Activated naive CD8-positive, alpha-beta T cell (primary cell): Measurements from ENCODE around the gene UPK1A.

Experiments used
- H3K27ac Mint-ChIP-seq: one replicate; pipeline ENCODE4 v1.8.0; 2021; ENCODE audit warnings: mixed read lengths
- H3K27me3 Mint-ChIP-seq: one replicate; pipeline ENCODE4 v1.8.0; 2021; ENCODE audit warnings: mixed read lengths
- H3K36me3 Mint-ChIP-seq: one replicate; pipeline ENCODE4 v1.8.0; 2021; ENCODE audit warnings: mixed read lengths
- H3K4me1 Mint-ChIP-seq: one replicate; pipeline ENCODE4 v1.8.0; 2021; ENCODE audit warnings: low read depth, mixed read lengths
- H3K4me3 Mint-ChIP-seq: one replicate; pipeline ENCODE4 v1.8.0; 2021; ENCODE audit warnings: mild to moderate bottlenecking, mixed read lengths
- H3K9me3 Mint-ChIP-seq: one replicate; pipeline ENCODE4 v1.8.0; 2021; ENCODE audit warnings: low read depth, mixed read lengths

UPK1A gene

GRCh38 chr19:35693835-35694599, 27.7 kb downstream of the UPK1A start:
- Mint-ChIP-seq H3K36me3 (no peaks in the 10 kb centered on the region), H3K27ac (no peak overlapping the region), H3K27me3 (no peaks in the 10 kb centered on the region), H3K4me1 (peaks cover 2% of the 10 kb centered on the region), H3K4me3 (no peak overlapping the region), H3K9me3 (no peaks in the 10 kb centered on the region)

- Mint-ChIP-seq H3K27me3 (no peaks in the 10 kb centered on the region), H3K27ac (no peak overlapping the region), H3K4me1 (peaks cover 2% of the 10 kb centered on the region), H3K9me3 (no peaks in the 10 kb centered on the region), H3K4me3 (no peak overlapping the region), H3K36me3 (no peaks in the 10 kb centered on the region)
Measured at GRCh38 chr19:35695895-35696422, 29.6 kb downstream of the UPK1A start.

DNA sequence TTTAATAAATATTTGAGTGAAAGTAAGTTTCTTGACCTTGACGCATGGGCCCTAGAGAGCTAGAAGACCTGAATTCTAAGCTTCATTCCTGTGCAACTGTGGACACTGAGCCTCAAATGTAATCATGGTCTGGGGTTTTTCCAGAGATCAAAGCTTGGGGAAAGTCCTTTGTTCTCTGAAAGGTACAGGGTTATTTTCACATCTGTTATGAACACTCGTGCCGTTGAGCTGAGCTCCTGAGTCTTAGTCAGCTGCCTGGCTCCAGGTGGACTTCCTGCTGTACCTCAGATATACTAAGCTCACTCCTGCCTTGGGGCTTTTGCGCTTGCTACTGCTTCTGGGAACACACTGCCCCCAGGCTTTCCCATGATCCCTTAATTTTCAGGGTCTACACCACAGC, 30.5 kb downstream of the UPK1A start:
- Mint-ChIP-seq H3K36me3 (no peaks in the 10 kb centered on the region), H3K9me3 (no peaks in the 10 kb centered on the region), H3K4me3 (no peak overlapping the region), H3K27ac (no peak overlapping the region), H3K27me3 (no peaks in the 10 kb centered on the region), H3K4me1 (peaks cover 2% of the 10 kb centered on the region)

DNA sequence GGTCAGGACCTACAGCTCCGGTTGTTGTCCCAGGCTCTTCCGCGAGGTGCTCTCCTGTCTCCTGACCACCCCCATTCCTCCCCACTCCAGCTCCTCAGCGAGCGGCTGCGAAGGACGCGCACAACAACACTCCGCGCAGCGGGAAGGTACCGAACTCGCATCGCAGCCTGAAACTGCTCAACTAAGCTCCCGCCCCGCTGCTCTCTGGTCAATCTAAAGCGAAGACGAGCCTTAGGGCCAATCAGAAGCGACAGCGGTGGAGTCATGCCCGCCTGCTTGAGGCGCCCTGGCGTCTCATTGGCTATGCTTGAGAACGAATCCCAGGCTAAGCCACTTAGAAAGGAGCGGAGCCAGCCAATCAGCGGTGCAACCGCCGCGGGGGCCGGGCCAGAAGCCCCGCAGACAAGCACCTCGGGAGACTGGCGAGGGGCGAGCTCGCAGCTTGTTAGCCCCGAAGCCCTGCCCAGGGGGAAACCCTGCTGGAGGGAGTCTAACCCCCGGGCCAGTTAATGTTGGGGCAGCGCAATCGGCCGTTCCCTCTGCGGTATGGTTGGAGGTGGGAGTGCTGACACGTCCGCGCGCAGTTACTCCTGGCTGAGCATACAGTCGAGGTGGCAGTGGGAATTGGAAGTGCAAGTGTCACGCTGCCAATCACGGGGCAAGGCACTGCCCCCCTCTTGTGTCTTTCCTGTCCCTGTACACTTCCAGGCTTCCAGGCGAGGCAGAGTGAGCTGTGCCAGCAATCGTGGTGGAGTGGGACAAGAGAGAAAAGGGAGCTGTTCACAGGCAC, 36.1 kb downstream of the UPK1A start:
- Mint-ChIP-seq H3K9me3 (no peaks in the 10 kb centered on the region), H3K4me1 (peaks cover 5% of the 10 kb centered on the region), H3K27me3 (no peaks in the 10 kb centered on the region), H3K4me3 (peak overlapping the region; percentile 92), H3K27ac (peak overlapping the region; percentile 97), H3K36me3 (no peaks in the 10 kb centered on the region)

DNA sequence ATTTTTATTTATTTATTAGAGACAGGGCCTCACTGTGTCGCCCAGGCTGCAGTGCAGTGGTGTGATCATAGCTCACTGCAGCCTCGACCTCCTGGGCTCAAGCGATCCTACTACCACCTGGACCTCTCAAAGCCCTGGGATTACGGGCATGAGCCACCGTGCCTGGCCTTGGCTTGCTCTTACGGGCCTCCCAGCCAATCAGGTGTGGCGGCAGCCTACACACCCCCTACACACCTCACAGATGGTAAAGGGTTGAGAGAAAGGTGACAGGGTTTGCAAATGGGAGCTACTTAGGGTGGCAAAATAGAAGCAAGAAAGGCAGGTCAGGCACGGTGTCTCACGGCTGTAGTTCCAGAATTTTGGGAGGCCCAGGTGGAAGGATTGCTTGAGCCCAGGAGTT, 37.0 kb downstream of the UPK1A start:
- Mint-ChIP-seq H3K36me3 (no peaks in the 10 kb centered on the region), H3K27me3 (no peaks in the 10 kb centered on the region), H3K9me3 (no peaks in the 10 kb centered on the region), H3K4me1 (peaks cover 5% of the 10 kb centered on the region), H3K27ac (no peak overlapping the region), H3K4me3 (no peak overlapping the region)

DNA sequence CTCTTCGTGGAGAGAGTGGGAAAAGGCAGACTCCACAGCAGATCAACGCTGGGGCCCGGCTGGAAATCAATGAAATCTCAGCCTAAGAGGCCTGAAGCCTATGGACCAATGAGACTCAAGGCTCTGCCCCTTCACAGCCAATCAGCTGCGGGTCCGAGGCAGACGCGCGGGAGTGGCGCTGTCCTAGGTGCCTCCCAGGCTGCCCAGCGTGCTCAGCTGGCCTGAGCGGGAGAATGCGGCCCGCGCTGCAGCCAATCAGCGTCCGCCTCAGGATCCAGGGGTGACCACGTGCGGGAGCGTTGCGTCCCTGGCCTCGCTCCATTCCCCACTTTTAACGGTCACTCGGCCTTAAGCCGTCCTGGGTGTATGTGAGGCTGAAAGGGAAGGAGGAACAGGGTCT, 37.9 kb downstream of the UPK1A start, which contains the start of gene ZBTB32:
TSS of gene ZBTB32 (plus strand) at position 341 of the 400 bp plus-strand sequence. CDS start 10,069 bp downstream, outside the sequence.
- H3K27me3 Mint-ChIP-seq, result no peaks in the 10 kb centered on the region

DNA sequence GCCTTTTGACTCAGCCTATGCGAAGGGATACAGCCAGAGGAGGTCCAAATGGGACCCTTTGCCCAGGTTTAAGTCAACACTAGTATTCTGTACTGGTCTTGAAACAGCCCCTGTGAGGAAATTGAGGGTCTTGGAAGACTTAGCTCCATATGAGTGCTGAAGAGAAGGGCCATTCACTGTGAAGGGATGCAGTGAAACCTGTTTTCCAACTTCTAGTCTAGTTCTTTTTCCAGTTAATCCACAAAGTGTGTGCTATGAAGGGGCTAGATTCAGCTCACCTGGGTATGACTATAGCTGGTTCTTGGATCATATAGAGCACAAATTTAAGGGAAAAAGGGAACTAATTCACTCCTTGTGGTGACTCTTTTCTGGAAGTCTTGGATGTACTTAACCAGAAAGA, 42.1 kb downstream of the UPK1A start:
- Mint-ChIP-seq H3K9me3 (no peaks in the 10 kb centered on the region), H3K4me3 (no peak overlapping the region), H3K4me1 (peaks cover 28% of the 10 kb centered on the region), H3K27me3 (no peaks in the 10 kb centered on the region), H3K36me3 (no peaks in the 10 kb centered on the region), H3K27ac (no peak overlapping the region)

More for the DNA sequence above, 37.9 kb downstream of the UPK1A start, which contains the start of gene ZBTB32:
- Mint-ChIP-seq H3K36me3 (no peaks in the 10 kb centered on the region), H3K27ac (no peak within 1 kb of the TSS), H3K4me3 (no peak within 1 kb of the TSS), H3K9me3 (no peaks in the 10 kb centered on the region), H3K4me1 (peaks cover 5% of the 10 kb centered on the region)

GRCh38 chr19:35710784-35711723, 44.7 kb downstream of the UPK1A start:
- H3K4me1 Mint-ChIP-seq, result peaks cover 48% of the 10 kb centered on the region
- H3K9me3 Mint-ChIP-seq, result no peaks in the 10 kb centered on the region

DNA sequence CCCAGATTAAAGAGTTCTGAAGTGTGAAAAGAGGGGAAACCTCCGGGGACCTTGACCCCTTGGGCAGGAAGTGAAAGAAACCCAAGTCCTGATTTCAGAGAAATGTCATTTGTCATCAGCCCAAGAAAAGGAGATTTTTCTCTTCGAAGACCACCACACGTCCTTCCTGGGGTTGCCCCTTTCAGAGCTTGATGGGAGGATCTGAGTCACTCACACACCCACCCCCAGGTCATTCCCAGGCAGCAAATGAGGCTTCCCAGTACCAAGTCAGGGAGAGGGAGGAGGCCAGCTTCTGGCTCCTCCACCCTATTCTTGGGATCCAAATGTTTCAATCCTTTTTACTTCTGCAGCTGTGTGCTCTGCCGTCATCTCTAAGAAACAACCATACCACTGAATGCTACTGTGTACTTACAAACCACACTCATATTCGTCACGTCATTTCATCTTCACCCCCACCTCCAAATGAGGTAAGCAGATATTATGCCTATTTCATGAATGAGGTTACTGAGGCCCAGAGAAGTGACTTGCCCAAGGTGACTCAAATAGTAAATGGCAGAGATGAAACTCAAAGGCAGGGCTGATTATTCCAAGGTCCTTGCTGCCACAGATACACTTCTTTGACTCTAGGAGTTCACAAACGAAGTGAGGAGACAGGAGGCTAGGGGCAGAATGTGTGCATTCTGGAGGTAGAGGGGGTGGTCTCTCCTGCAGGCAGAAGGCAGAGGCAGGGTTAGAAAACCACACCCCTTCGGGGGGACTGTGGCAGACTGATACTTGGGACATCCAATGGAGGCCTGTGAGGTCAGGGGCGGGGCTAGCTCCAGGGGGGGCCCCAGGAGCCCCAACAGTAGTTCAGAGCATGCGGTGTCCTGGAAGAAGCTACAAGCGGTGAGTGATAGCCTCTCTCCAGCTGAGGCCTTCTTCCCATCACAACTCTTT, 46.5 kb downstream of the UPK1A start:
- Mint-ChIP-seq H3K36me3 (peaks cover 7% of the 10 kb centered on the region), H3K4me1 (peaks cover 53% of the 10 kb centered on the region), H3K4me3 (peak overlapping the region; percentile 93), H3K27ac (peak overlapping the region; percentile 99), H3K27me3 (no peaks in the 10 kb centered on the region), H3K9me3 (no peaks in the 10 kb centered on the region)

More at GRCh38 chr19:35710784-35711723, 44.7 kb downstream of the UPK1A start:
- Mint-ChIP-seq H3K27me3 (no peaks in the 10 kb centered on the region), H3K36me3 (peaks cover 2% of the 10 kb centered on the region), H3K4me3 (peak overlapping the region; percentile 74), H3K27ac (peak overlapping the region; percentile 99)

DNA sequence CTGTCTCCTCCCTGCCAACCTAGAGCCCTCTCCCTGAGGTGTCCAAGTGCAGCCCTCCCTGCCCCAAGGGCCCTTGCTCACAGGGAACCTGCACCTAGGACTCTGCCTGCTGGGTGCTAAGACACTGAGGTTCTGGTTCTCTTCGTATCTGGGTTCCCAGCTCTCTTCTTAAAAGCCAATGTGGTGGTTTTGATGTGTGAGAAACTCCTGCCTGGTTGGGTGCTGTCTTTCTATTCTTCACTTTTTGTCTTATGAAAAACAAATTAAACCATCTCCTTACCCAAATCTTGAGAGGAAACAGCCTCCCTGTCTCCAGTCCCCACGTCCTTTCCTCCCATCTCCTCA, 47.2 kb downstream of the UPK1A start:
- peaks cover 53% of the 10 kb centered on the region for H3K4me1 Mint-ChIP-seq
- H3K27me3 Mint-ChIP-seq, result no peaks in the 10 kb centered on the region
- no peaks in the 10 kb centered on the region for H3K9me3 Mint-ChIP-seq
- H3K36me3 Mint-ChIP-seq, result peaks cover 7% of the 10 kb centered on the region
- H3K4me3 Mint-ChIP-seq, result peak overlapping the region; percentile 93
- peak overlapping the region; percentile 99 for H3K27ac Mint-ChIP-seq

DNA sequence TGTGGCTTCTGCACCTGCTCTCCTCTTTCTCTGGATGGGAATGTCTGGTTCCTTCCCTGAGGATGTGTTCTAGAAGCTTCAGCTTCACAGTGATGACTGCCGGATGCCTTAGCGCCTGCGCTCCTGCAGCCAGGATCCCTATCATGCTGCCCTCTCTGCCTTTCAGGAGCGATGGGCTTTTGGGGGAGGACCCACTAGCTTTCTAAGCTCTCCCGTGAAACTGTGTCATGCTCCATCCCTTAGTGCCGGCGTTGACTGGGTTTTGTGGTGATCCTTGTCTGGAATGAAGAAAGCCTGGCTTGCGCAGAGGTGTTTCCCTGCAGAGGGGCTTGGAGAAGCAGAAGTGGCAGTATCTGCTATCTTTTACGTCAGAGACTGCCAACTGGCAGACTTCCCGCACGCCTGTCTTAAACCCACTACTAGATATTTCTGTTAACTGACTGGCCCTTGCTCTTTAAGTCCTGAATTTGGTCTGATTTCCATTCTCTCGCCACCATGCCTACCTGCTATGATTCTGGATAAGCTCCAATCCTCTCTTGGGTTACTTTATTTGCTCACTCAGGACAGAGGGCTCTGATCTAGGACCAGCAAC, 47.7 kb downstream of the UPK1A start:
- H3K36me3 Mint-ChIP-seq, result peaks cover 7% of the 10 kb centered on the region
- peak overlapping the region; percentile 99 for H3K27ac Mint-ChIP-seq
- no peaks in the 10 kb centered on the region for H3K27me3 Mint-ChIP-seq
- H3K9me3 Mint-ChIP-seq, result no peaks in the 10 kb centered on the region
- H3K4me1 Mint-ChIP-seq, result peaks cover 53% of the 10 kb centered on the region
- H3K4me3 Mint-ChIP-seq, result peak overlapping the region; percentile 93

GRCh38 chr19:35714601-35715354, 48.5 kb downstream of the UPK1A start:
- Mint-ChIP-seq H3K27ac (peak overlapping the region; percentile 99), H3K4me1 (peaks cover 60% of the 10 kb centered on the region), H3K9me3 (no peaks in the 10 kb centered on the region), H3K4me3 (peak overlapping the region; percentile 93), H3K36me3 (peaks cover 7% of the 10 kb centered on the region), H3K27me3 (no peaks in the 10 kb centered on the region)

DNA sequence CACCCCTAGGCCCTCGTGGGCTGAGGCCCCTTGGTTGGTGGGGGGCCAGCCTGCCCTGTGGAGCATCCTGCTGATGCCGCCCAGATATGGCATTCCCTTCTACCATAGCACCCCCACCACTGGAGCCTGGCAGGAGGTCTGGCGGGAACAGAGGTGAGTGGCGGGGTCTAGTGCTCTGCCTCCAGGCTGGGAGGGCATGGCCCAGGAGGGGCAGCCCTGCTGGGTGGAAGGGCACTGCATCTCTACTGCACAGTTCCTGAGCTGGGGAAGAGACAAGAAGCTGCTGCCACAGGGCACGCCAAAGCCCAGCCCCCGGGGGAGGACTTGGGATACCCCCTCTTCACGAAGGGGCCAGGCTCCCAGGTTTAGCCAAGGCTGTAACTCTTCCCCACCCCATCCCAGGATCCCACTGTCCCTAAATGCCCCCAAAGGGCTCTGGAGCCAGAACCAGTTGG, 49.1 kb downstream of the UPK1A start:
- peak overlapping the region; percentile 96 for H3K27ac Mint-ChIP-seq
- H3K4me3 Mint-ChIP-seq, result peak overlapping the region; percentile 93
- H3K4me1 Mint-ChIP-seq, result peaks cover 59% of the 10 kb centered on the region
- peaks cover 7% of the 10 kb centered on the region for H3K36me3 Mint-ChIP-seq
- H3K9me3 Mint-ChIP-seq, result no peaks in the 10 kb centered on the region
- H3K27me3 Mint-ChIP-seq, result no peaks in the 10 kb centered on the region
